Activated effector memory CD4-positive, alpha-beta T cell treated with Interleukin-2 at 50 U/mL for 16 hours (primary cell): ENCODE results near the gene NUP43.
"Not testable (repeated sequence)": the region's sequence is repeated elsewhere in the genome, so short reads cannot be mapped to it uniquely, and the experiment has no call there.

ENCODE experiments used
- DNase-seq: peaks from one replicate; pipeline ENCODE4 v3.0.0-alpha.2; 2020

Gene NUP43

DNA sequence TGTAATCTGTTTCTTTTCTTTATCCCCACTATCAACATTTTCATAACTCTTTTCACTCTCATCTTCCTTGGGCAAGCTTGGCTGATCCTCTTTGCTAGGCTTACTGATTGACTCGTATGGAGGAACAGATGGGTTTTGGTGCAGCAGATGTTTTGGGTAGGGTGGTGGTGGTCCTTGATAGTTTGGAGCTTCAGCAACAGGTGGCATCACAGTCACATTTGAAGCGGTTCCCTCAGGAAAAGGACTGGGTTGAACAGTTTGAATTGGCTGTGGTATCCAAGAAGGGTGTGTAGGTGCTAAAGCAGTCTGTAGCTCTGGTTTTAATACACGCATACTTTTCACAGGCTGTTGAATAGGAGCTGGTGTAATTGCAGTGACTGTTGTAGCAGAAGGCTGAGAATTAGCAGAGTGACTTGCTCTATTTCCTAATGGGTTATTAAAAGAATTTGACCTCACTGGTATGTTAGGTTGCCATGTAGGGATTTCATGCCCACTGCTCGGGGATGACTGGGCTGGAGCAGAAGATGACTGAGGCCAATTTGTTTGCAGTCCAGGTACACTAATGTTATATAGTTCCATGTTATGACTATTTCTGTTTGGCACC, 63.0 kb downstream of the NUP43 start:
- DNase-seq: no peak

GRCh38 chr6:149681845-149682244, 64.5 kb downstream of the NUP43 start:
- not testable (repeated sequence) for DNase-seq

DNA sequence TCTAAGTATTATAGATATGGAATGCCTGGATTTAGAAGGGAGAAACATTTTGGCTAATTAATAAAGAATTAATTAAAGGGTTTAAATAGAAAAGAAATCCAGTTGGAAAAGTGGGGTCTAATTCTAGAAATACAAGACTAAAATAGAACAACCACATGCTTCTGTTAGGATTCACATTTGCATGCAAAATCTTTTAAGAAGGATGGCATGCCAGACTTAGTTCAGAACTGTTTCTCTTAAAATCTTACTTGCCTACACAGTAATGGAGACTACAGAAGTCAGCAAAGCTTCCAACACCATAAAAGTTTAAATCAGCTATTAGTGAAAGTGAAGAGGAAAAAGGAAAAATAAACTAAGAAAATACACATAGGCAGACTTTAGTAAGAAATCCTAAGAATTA, 65.1 kb downstream of the NUP43 start:
- DNase-seq: no peak

DNA sequence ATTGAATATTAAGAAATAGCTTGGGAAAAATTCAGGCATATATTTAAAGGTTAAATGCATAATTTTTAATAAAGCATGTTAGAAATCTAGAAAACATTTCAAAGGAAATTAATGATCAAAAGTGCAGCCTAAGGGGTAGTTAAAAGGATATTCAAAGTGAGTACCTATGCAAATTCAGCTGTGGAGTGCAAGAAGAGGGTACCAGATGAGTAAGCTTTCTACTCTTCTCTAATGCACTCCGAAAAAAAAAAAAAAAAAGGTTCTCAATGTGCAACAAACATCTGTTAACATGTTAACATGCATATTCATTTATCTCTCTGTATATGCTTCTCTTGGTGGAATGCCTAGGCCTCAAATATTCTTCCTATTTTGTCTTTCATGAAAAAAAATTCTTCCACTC, 65.8 kb downstream of the NUP43 start:
- DNase-seq: no peak
